Activated T-helper 17 cell treated with anti-CD3 and anti-CD28 coated beads, Interleukin-2, amount 50 U/mL, for 72 hours (primary cell): ENCODE data around the gene MIER2. TPM values are rescaled to one million over a fixed set of nuclear protein-coding genes. Genes with fewer than 3 reads are reported as not detected.
"Not testable (repeated sequence)": the region's sequence is repeated elsewhere in the genome, so short reads cannot be mapped to it uniquely, and the experiment has no call there.

Experiments used
- ATAC-seq: fragments of 150-1000 bp; cut with Tn5 transposase; replicated peaks from 2 replicates; pipeline ENCODE4 v1.10.0; 2021; ENCODE audit warnings: mild to moderate bottlenecking, moderate library complexity
- H3K27ac Mint-ChIP-seq: one replicate; pipeline ENCODE4 v1.8.0; 2022; ENCODE audit warnings: mixed read lengths
- H3K27me3 Mint-ChIP-seq: one replicate; pipeline ENCODE4 v1.8.0; 2022; ENCODE audit warnings: mixed read lengths
- H3K36me3 Mint-ChIP-seq: one replicate; pipeline ENCODE4 v1.8.0; 2022; ENCODE audit warnings: low read depth, mild to moderate bottlenecking, mixed read lengths
- H3K4me1 Mint-ChIP-seq: one replicate; pipeline ENCODE4 v1.8.0; 2022; ENCODE audit warnings: mixed read lengths
- H3K4me3 Mint-ChIP-seq: one replicate; pipeline ENCODE4 v1.8.0; 2022; ENCODE audit warnings: mild to moderate bottlenecking, mixed read lengths
- H3K9me3 Mint-ChIP-seq: one replicate; pipeline ENCODE4 v1.8.0; 2022; ENCODE audit warnings: mixed read lengths
- total RNA-seq, 2 donors: library from RNA; stranded (reverse); gene quantifications; one replicate each; pipeline ENCODE4 v1.2.3, GENCODE V29; 2022

The MIER2 gene
- total RNA-seq, 2 donors from 2014 or later, result 23.2 TPM

DNA sequence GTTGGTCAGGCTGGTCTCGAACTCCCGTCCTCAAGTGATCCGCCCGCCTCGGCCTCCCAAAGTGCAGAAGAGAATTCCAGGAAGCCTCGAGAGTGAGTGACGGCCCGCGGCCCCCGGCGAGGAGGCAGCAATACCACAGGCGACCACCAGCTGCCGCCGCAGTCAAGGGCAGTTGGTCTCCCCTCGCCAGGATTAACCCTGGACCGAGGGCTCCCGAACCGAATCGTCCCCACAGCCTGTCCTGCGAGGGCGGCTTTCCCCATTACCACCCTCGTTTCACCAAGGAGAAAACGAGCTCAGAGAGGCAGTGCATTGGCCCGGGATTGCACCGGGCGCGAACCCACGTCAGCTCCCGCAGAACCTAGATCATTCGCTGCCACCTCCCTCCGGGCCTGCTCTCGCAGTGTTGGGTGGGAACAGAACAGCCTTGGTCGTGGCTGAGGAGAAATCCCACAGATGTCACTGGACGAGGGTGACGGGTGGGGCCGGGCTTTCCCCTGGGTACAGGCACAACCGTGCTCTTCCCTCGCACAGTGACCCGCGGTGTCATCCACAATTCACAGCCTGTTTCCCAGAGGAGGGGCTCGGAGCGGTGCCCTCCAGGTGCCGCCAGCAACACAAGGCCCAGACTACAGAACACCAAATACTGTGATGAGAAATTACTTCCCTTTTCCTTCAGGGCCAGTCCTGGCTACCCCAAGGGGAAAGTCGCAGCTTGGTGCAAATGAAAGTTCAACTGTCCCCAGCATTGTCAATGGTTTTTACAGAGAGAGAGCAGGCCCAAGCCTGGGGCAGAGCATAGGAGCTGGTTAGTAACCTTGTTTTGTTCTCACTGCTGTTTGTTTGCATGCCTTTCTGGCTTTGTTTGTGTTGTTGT, 39.6 kb upstream of the MIER2 start:
- H3K4me3 Mint-ChIP-seq, result peak overlapping the region; percentile 65
- peaks cover 6% of the 10 kb centered on the region for H3K36me3 Mint-ChIP-seq
- ATAC-seq, result peak; percentile 16
- H3K27me3 Mint-ChIP-seq, result peaks cover 28% of the 10 kb centered on the region
- H3K4me1 Mint-ChIP-seq, result peaks cover 12% of the 10 kb centered on the region
- H3K9me3 Mint-ChIP-seq, result no peaks in the 10 kb centered on the region
- peak overlapping the region; percentile 46 for H3K27ac Mint-ChIP-seq

GRCh38 chr19:383040-383439, 38.4 kb upstream of the MIER2 start:
- peak overlapping the region; percentile 65 for H3K4me3 Mint-ChIP-seq

DNA sequence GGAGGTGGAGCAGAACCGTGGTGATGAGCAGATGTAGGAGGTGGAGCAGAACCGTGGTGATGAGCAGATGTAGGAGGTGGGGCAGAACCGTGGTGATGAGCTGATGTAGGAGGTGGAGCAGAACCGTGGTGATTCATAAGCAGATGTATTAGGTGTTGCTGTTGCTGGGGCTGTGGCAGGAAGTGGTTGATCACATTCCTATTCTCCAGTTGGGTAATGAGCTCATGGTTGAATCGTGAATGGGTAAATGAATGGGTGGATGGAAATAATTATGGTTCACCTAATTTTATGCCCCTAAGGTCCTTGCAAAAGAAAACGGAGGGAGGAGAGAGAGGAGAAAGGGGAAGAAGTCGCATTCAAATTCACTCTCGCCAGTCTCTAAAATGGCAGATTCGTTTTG, 38.0 kb upstream of the MIER2 start:
- ATAC-seq, result peak; percentile 95
- Mint-ChIP-seq H3K4me1 (peaks cover 12% of the 10 kb centered on the region), H3K27me3 (peaks cover 27% of the 10 kb centered on the region), H3K4me3 (peak overlapping the region; percentile 65), H3K27ac (peak overlapping the region; percentile 80)
- H3K9me3 Mint-ChIP-seq, H3K36me3 Mint-ChIP-seq: not testable (repeated sequence)

More at GRCh38 chr19:383040-383439, 38.4 kb upstream of the MIER2 start:
- H3K36me3 Mint-ChIP-seq, result peaks cover 6% of the 10 kb centered on the region
- ATAC-seq, result no peak
- H3K27ac Mint-ChIP-seq, result peak overlapping the region; percentile 80
- peaks cover 12% of the 10 kb centered on the region for H3K4me1 Mint-ChIP-seq
- peaks cover 28% of the 10 kb centered on the region for H3K27me3 Mint-ChIP-seq
- H3K9me3 Mint-ChIP-seq, result no peaks in the 10 kb centered on the region

DNA sequence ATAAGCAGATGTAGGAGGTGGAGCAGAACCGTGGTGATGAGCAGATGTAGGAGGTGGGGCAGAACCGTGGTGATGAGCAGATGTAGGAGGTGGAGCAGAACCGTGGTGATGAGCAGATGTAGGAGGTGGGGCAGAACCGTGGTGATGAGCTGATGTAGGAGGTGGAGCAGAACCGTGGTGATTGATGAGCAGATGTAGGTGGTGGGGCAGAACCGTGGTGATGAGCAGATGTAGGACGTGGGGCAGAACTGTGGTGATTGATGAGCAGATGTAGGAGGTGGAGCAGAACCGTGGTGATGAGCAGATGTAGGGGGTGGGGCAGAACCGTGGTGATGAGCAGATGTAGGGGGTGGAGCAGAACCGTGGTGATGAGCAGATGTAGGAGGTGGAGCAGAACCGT, 37.3 kb upstream of the MIER2 start:
- ATAC-seq, H3K9me3 Mint-ChIP-seq, H3K4me3 Mint-ChIP-seq, H3K27ac Mint-ChIP-seq, H3K36me3 Mint-ChIP-seq: not testable (repeated sequence)
- Mint-ChIP-seq H3K27me3 (peaks cover 24% of the 10 kb centered on the region), H3K4me1 (peaks cover 12% of the 10 kb centered on the region)

GRCh38 chr19:380618-381219, 36.1 kb upstream of the MIER2 start:
- not testable (repeated sequence) for ATAC-seq, H3K36me3 Mint-ChIP-seq, H3K27ac Mint-ChIP-seq, H3K4me3 Mint-ChIP-seq, H3K9me3 Mint-ChIP-seq
- Mint-ChIP-seq H3K4me1 (peaks cover 12% of the 10 kb centered on the region), H3K27me3 (peaks cover 16% of the 10 kb centered on the region)

DNA sequence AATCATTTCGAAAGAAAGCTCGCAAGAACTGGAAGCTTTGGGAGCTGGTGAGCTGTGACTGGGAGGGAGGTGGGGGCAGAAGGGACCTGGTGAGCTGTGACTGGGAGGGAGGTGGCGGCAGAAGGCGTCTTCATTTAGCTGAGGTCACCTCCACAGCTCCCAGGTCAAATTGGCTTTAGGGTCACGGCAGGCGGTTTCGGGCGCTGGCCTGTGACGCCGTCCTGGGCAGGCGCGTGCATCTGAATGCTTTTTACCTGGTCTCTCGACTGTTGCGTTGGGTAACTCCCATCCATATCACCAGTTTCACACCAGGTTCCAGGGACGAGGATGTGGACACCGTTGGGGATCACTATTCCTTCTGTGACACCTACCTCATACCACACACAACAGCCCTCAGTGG, 35.2 kb upstream of the MIER2 start:
- peaks cover 11% of the 10 kb centered on the region for H3K27me3 Mint-ChIP-seq
- no peaks in the 10 kb centered on the region for H3K9me3 Mint-ChIP-seq

GRCh38 chr19:378706-379105, 34.1 kb upstream of the MIER2 start:
- H3K36me3 Mint-ChIP-seq, result peaks cover 6% of the 10 kb centered on the region

More for the DNA sequence above, 35.2 kb upstream of the MIER2 start:
- H3K36me3 Mint-ChIP-seq, result peaks cover 6% of the 10 kb centered on the region
- ATAC-seq, result no peak
- H3K4me1 Mint-ChIP-seq, result peaks cover 12% of the 10 kb centered on the region
- no peak overlapping the region for H3K4me3 Mint-ChIP-seq
- no peak overlapping the region for H3K27ac Mint-ChIP-seq

DNA sequence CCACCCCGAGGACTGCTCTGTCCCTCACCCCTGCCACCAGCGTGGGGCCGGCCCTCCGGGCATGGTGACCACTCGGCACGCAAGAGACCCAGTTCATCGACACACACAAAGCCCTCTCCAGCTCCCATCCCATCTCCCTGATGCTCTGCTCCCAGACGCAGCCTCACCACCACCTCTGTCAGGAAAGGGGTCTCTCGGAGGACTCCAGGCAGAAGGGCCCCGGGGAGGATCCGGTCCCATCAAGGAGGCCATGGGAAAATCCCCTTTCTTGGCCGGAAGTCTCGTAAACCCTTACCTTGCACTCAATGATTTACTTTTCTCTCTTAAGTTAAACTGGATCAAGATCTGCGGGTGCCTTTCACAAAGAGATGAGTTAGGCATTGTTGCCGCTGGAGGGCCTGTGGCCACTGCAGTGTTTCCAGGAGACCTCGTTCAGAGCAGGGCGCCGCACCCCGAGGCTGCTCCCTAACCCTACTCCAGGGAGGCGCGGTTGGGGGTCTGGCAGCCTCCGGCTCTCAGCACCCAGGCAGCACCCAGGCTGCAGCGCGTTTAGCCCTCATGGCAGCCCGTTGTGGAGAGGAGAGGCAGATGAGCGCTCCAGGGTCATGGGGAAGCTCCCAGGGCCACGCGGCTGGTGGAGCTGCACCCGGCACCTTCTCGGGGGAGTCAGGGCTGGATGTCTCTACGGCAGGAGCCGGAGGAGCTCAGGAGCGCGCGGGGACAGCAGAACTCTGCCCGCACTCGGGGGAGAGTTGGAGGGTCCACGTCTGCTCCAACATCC, 33.4 kb upstream of the MIER2 start:
- peaks cover 6% of the 10 kb centered on the region for H3K4me1 Mint-ChIP-seq

More at GRCh38 chr19:378706-379105, 34.1 kb upstream of the MIER2 start:
- H3K27me3 Mint-ChIP-seq, result peaks cover 11% of the 10 kb centered on the region
- H3K27ac Mint-ChIP-seq, result no peak overlapping the region
- no peak overlapping the region for H3K4me3 Mint-ChIP-seq
- H3K9me3 Mint-ChIP-seq, result no peaks in the 10 kb centered on the region
- H3K4me1 Mint-ChIP-seq, result peaks cover 12% of the 10 kb centered on the region
- ATAC-seq, result no peak

DNA sequence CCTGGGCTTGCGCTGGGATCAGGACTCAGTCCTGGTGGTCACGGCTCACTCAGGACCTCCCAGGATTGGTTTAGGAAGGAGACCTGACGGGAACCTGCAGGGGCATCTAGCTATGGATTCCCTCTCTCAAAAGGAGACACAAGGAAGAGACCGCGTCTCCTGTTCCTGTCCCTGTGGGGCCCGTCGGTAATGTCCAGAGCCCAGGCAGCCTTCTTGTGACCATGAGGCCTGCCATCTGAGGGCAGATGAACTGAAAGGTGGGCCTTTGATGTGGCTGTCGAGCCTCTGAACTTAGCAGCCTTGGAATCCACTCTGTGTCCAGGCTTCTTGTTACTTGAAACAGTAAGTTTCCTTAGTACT, 31.5 kb upstream of the MIER2 start:
- H3K9me3 Mint-ChIP-seq, result no peaks in the 10 kb centered on the region
- no peaks in the 10 kb centered on the region for H3K4me1 Mint-ChIP-seq
- no peak overlapping the region for H3K27ac Mint-ChIP-seq
- H3K36me3 Mint-ChIP-seq, result no peaks in the 10 kb centered on the region
- peaks cover 14% of the 10 kb centered on the region for H3K27me3 Mint-ChIP-seq
- ATAC-seq, result no peak
- no peak overlapping the region for H3K4me3 Mint-ChIP-seq

More for the DNA sequence above, 33.4 kb upstream of the MIER2 start:
- Mint-ChIP-seq H3K9me3 (no peaks in the 10 kb centered on the region), H3K27ac (no peak overlapping the region), H3K4me3 (no peak overlapping the region), H3K36me3 (peaks cover 6% of the 10 kb centered on the region), H3K27me3 (peaks cover 9% of the 10 kb centered on the region)
- ATAC-seq, result no peak

GRCh38 chr19:375395-376110, 31.0 kb upstream of the MIER2 start:
- H3K36me3 Mint-ChIP-seq, result no peaks in the 10 kb centered on the region
- peaks cover 14% of the 10 kb centered on the region for H3K27me3 Mint-ChIP-seq
- ATAC-seq, result no peak
- no peaks in the 10 kb centered on the region for H3K9me3 Mint-ChIP-seq
- no peak overlapping the region for H3K4me3 Mint-ChIP-seq
- no peak overlapping the region for H3K27ac Mint-ChIP-seq
- no peaks in the 10 kb centered on the region for H3K4me1 Mint-ChIP-seq

GRCh38 chr19:374886-375235, 30.3 kb upstream of the MIER2 start:
- peaks cover 14% of the 10 kb centered on the region for H3K27me3 Mint-ChIP-seq
- no peaks in the 10 kb centered on the region for H3K4me1 Mint-ChIP-seq
- no peak overlapping the region for H3K27ac Mint-ChIP-seq
- no peaks in the 10 kb centered on the region for H3K9me3 Mint-ChIP-seq
- no peak for ATAC-seq
- no peak overlapping the region for H3K4me3 Mint-ChIP-seq
- H3K36me3 Mint-ChIP-seq, result no peaks in the 10 kb centered on the region

DNA sequence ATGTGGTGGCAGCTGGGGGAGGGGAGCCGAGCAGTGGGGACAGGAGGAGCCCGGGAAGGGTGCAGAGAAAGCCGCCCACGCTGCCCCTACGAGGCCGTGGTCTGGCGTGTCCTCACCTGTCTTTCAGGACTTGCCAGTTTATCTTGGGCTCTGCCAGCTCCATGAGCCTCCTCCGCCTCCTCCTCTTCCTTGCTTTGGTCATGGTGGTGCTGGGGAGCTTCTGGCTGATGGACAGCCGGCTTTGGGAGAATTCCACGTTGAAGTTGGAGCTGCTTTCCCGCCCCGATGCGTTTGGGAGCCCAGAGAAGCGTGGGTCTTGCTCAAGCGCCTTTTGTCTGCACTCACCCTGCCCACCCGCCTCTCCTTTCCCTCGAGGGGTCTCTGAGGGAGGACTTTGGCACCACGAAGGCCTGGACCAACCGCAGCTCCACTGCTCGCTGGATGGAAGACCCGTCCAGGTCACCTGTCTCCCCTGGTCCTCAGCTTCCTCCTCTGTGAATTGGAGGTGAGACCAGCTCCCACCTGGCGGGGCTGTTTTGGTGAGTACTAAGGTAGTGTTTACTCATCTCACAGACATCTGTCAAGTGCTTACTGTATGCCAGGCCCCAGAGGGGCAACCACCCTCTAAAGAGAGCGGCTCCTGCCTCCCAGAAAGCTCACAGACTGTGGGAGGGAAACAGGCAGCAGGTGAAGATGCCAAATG, 29.7 kb upstream of the MIER2 start:
- no peaks in the 10 kb centered on the region for H3K4me1 Mint-ChIP-seq
- H3K4me3 Mint-ChIP-seq, result no peak overlapping the region
- H3K36me3 Mint-ChIP-seq, result no peaks in the 10 kb centered on the region
- no peak for ATAC-seq
- H3K27me3 Mint-ChIP-seq, result peaks cover 17% of the 10 kb centered on the region
- no peak overlapping the region for H3K27ac Mint-ChIP-seq
- no peaks in the 10 kb centered on the region for H3K9me3 Mint-ChIP-seq

- H3K36me3 Mint-ChIP-seq, result no peaks in the 10 kb centered on the region
- H3K27ac Mint-ChIP-seq, result no peak overlapping the region
- H3K4me3 Mint-ChIP-seq, result no peak overlapping the region
- peaks cover 22% of the 10 kb centered on the region for H3K27me3 Mint-ChIP-seq
- no peaks in the 10 kb centered on the region for H3K9me3 Mint-ChIP-seq
- ATAC-seq, result no peak
- H3K4me1 Mint-ChIP-seq, result no peaks in the 10 kb centered on the region
Observed at GRCh38 chr19:373391-374182, 29.0 kb upstream of the MIER2 start.
